HCT116 (cell line): ENCODE data around the gene SCFD2. TPM values are rescaled to one million over a fixed set of nuclear protein-coding genes. Genes with fewer than 3 reads are reported as not detected.

Experiments
- ATAC-seq: fragments of 200-7000 bp; cut with Tn5 transposase; 2 replicates; pipeline ENCODE4 v1.9.1; 2020; ENCODE audit warnings: mild to moderate bottlenecking, moderate library complexity
- BruUV-seq: library from RNA; stranded (reverse); fragments of 400-500 nt; replicated peaks from 2 replicates; lab custom pipeline; 2021; lab: Mats Ljungman, UMichigan
- CTCF ChIA-PET: fragments of 300-600 bp; sonication (Branson Sonifier 250); formaldehyde crosslinking; loops from one replicate; lab custom pipeline; 2021; ENCODE audit warnings: antibody characterized with exemption; lab: Charles Lee
- POLR2A ChIA-PET: fragments of 300-600, 350-600 bp; sonication (Branson Sonifier 250); formaldehyde crosslinking; loops from one replicate; lab custom pipeline; 2021; ENCODE audit warnings: antibody characterized with exemption; lab: Charles Lee
- RAD21 ChIA-PET, 2 experiments: fragments of 300-600 bp; sonication (Branson Sonifier 250); formaldehyde crosslinking; loops; one replicate each; lab custom pipeline; 2023; ENCODE audit warnings: low total read pairs in 2 of 2; ENCODE audit not compliant: uncharacterized antibody in 2 of 2, unreplicated experiment in 2 of 2, low non-redundant PET in 1 of 2; lab: Charles Lee
- DNase-seq: peaks from one replicate; pipeline ENCODE4 v3.0.0-alpha.2; 2010; ENCODE audit warnings: low read depth, low spot score
- H2AFZ ChIP-seq: fragments of 200-600 bp; shearing (Covaris generic), sonication (generic); 2 replicates; pipeline ENCODE4 v1.6.1; 2017; ENCODE audit warnings: low read depth, mixed run types, mixed read lengths, antibody characterized with exemption, low read length; ENCODE audit not compliant: poor library complexity, severe bottlenecking
- H3K27ac ChIP-seq: 2 replicates; pipeline ENCODE4 v1.5.1; 2012; ENCODE audit warnings: low read depth, low read length
- H3K27me3 ChIP-seq: fragments of 200-600 bp; sonication (generic); 2 replicates; pipeline ENCODE4 v1.6.1; 2016; ENCODE audit warnings: mixed run types, low read length, mixed read lengths; ENCODE audit not compliant: insufficient read depth
- H3K36me3 ChIP-seq, 2 experiments: fragments of 200-500 bp in 1 of 2; fragments of 200-600 bp in 1 of 2; sonication (Bioruptor generic) in 1 of 2; sonication (generic) in 1 of 2; 2 replicates each; pipeline versions ENCODE4 v1.5.1 to v1.6.1; 2014 to 2016; ENCODE audit warnings: low read length in 2 of 2, inconsistent platforms in 1 of 2, mixed read lengths in 1 of 2, mixed run types in 1 of 2; ENCODE audit not compliant: insufficient read depth in 2 of 2, control insufficient read depth in 1 of 2
- H3K4me1 ChIP-seq, 2 experiments: fragments of 200-600 bp in 1 of 2; sonication (generic) in 1 of 2; 2 replicates each; pipeline versions ENCODE4 v1.5.1 to v1.6.1; 2012 to 2017; ENCODE audit warnings: low read length in 2 of 2, inconsistent platforms in 1 of 2, mild to moderate bottlenecking in 1 of 2, mixed read lengths in 1 of 2, mixed run types in 1 of 2, moderate library complexity in 1 of 2; ENCODE audit not compliant: insufficient read depth in 2 of 2, control insufficient read depth in 1 of 2
- H3K4me2 ChIP-seq: fragments of 200-600 bp; sonication (generic); 2 replicates; pipeline ENCODE4 v1.6.1; 2017; ENCODE audit warnings: mixed run types, low read length, mixed read lengths
- H3K4me3 ChIP-seq, 2 experiments: fragments of 200-600 bp in 1 of 2; sonication (generic) in 1 of 2; replicated peaks in 1 of 2; 2 replicates each; pipeline ENCODE4 v1.5.1; 2011 to 2016; ENCODE audit warnings: low read length in 2 of 2, control low read depth in 1 of 2, low read depth in 1 of 2, mild to moderate bottlenecking in 1 of 2, mixed read lengths in 1 of 2, mixed run types in 1 of 2
- H3K79me2 ChIP-seq: fragments of 200-600 bp; sonication (generic); 2 replicates; pipeline ENCODE4 v1.6.1; 2017; ENCODE audit warnings: mild to moderate bottlenecking, mixed run types, low read length, moderate library complexity, mixed read lengths; ENCODE audit not compliant: insufficient read depth
- H3K9ac ChIP-seq: fragments of 200-600 bp; sonication (generic); 2 replicates; pipeline ENCODE4 v1.6.1; 2016; ENCODE audit warnings: low read length, mixed read lengths
- H3K9me2 ChIP-seq: fragments of 200-600 bp; sonication (generic), shearing (Covaris generic); 2 replicates; pipeline ENCODE4 v1.6.1; 2017; ENCODE audit warnings: mixed run types, mild to moderate bottlenecking, moderate library complexity; ENCODE audit not compliant: insufficient read depth
- H3K9me3 ChIP-seq, 2 experiments: fragments of 200-500 bp in 1 of 2; fragments of 200-600 bp in 1 of 2; sonication (Bioruptor generic) in 1 of 2; sonication (generic) in 1 of 2; 2 replicates each; pipeline ENCODE4 v1.6.1; 2014 to 2017; ENCODE audit warnings: low read length in 2 of 2, mixed read lengths in 2 of 2, inconsistent platforms in 1 of 2, low read depth in 1 of 2, mild to moderate bottlenecking in 1 of 2, mixed run types in 1 of 2, moderate library complexity in 1 of 2; ENCODE audit not compliant: control insufficient read depth in 1 of 2, insufficient read depth in 1 of 2
- H4K20me1 ChIP-seq: fragments of 200-600 bp; sonication (generic), shearing (Covaris generic); 2 replicates; pipeline ENCODE4 v1.6.1; 2017; ENCODE audit warnings: mixed run types, mild to moderate bottlenecking, moderate library complexity; ENCODE audit not compliant: insufficient read depth
- EGR1 ChIP-seq: IDR thresholded peaks from 2 replicates; pipeline ENCODE4 v1.6.1; 2012; ENCODE audit warnings: low read depth
- JUND ChIP-seq: IDR thresholded peaks from 2 replicates; pipeline ENCODE4 v1.6.1; 2012
- REST ChIP-seq: IDR thresholded peaks from 2 replicates; pipeline ENCODE4 v1.6.1; 2012; ENCODE audit warnings: low read depth
- SP1 ChIP-seq: IDR thresholded peaks from 2 replicates; pipeline ENCODE4 v1.6.1; 2012; ENCODE audit warnings: low read depth
- intact Hi-C: fragments of 100-400 bp; cut with micrococcal nuclease; formaldehyde crosslinking; loops from 2 replicates; pipeline ENCODE4 v1.10.0; 2022
- total RNA-seq: library from RNA; stranded (reverse); gene quantifications from one replicate; pipeline ENCODE4 v1.2.1, GENCODE V29; 2021; ENCODE audit not compliant: unreplicated experiment
- TF ChIP-seq, protein P1 (sequence below): IDR thresholded peaks from 2 replicates; pipeline ENCODE4 v1.6.1; 2012

SCFD2 gene
- total RNA-seq, 1 experiment from 2014 or later = 13.6 TPM

DNA sequence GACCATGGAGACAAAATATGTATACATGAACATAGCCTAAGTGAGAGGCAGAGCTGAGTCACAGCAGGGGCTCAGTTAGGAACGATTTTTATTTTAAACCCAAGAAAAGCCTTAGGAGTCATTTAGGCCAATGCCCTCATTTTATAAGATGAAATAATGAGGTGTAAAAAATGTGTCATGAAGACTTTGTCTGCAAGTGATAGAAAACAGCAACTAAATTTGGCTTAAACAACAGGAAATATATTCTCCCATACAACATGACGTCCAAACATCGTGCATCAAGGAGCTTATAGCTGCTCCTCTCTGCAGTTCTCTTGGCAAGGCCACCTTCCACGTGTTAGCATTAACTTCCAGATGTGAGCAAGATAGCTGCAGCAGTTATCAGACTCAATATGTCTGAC lies 16.8 kb downstream of the SCFD2 start (continued):
- TF ChIP-seq REST = no peak
- TF ChIP-seq JUND = no peak

DNA sequence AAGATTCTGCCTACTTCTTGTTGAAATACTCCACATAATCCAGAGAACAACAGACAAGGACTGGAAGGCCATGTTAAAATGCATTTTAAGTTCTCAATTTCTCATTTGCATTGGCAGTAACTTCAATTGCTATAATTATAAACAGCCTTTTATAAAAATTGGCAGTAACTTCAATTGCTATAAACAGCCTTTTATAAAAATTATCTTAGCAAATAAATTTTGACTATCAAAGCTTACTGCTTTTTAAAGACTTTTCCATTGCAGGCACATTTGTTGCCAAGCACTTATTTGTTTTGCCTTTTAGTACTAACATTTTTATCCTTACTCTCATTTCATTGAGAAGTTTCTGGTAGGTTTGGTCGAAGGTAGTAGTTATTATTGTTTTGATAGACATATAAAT lies 17.8 kb downstream of the SCFD2 start:
- Histone ChIP-seq H3K4me2 (no peak overlapping the region), H3K9me3 (no peaks in the 10 kb centered on the region), H4K20me1 (no peaks in the 10 kb centered on the region), H3K9ac (no peak overlapping the region), H3K79me2 (no peaks in the 10 kb centered on the region), H2AFZ (no peak overlapping the region), H3K9me2 (no peaks in the 10 kb centered on the region), H3K27ac (no peak overlapping the region)
- no TSS peak for BruUV-seq
- ATAC-seq = no peak
- TF ChIP-seq SP1 (no peak), EGR1 (no peak)
- TF ChIP-seq, protein P1, sequence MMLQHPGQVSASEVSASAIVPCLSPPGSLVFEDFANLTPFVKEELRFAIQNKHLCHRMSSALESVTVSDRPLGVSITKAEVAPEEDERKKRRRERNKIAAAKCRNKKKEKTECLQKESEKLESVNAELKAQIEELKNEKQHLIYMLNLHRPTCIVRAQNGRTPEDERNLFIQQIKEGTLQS = no peak
- TF ChIP-seq, all 23 proteins: peak for 0
- no peaks in the 10 kb centered on the region for H3K27me3 ChIP-seq
- ChIA-PET CTCF (no interaction called here), RAD21 (no interaction called here), POLR2A (no interaction called here)
- H3K36me3 ChIP-seq = no peaks in the 10 kb centered on the region
- intact Hi-C loops = no loop called here
- H3K4me3 ChIP-seq = no peak overlapping the region
- no peak for DNase-seq
- H3K4me1 ChIP-seq = no peaks in the 10 kb centered on the region
